Mesodermal cell (in vitro differentiated cells): Measurements from ENCODE around the gene MSI2.

Experiments
- H3K27ac ChIP-seq: 2 replicates; pipeline ENCODE4 v1.7.0; 2013; ENCODE audit warnings: mild to moderate bottlenecking, low read depth, low read length, moderate library complexity; ENCODE audit not compliant: severe bottlenecking
- H3K36me3 ChIP-seq: 2 replicates; pipeline ENCODE4 v1.7.1; 2013; ENCODE audit warnings: mild to moderate bottlenecking, low read length, moderate library complexity; ENCODE audit not compliant: control insufficient read depth, insufficient read depth
- H3K4me1 ChIP-seq: one replicate; pipeline ENCODE4 v1.7.1; 2013; ENCODE audit warnings: mild to moderate bottlenecking, low read length; ENCODE audit not compliant: insufficient read depth, control insufficient read depth, poor library complexity, severe bottlenecking
- H3K4me3 ChIP-seq: 2 replicates; pipeline ENCODE4 v1.7.0; 2013; ENCODE audit warnings: low read length, control low read depth, mild to moderate bottlenecking; ENCODE audit not compliant: insufficient read depth, poor library complexity, severe bottlenecking; ENCODE audit errors: extremely low read depth
- H3K9me3 ChIP-seq: 2 replicates; pipeline ENCODE4 v1.7.1; 2013; ENCODE audit warnings: mild to moderate bottlenecking, low read length, moderate library complexity; ENCODE audit not compliant: control insufficient read depth
- WGBS, 2 experiments: methylation state at CpG; one replicate each; pipeline ENCODE4 v1.1.5; 2013; ENCODE audit warnings: missing lambda C conversion rate in 2 of 2; ENCODE audit not compliant: insufficient coverage in 2 of 2; 5-methylcytosine and 5-hydroxymethylcytosine counted together

Gene MSI2

GRCh38 chr17:57404795-57405490 is 148.6 kb downstream of the MSI2 start:
- Histone ChIP-seq H3K27ac (no peak overlapping the region), H3K36me3 (peaks cover 40% of the 10 kb centered on the region), H3K4me3 (no peak overlapping the region), H3K9me3 (no peaks in the 10 kb centered on the region), H3K4me1 (peaks cover 46% of the 10 kb centered on the region)
- 90 to 93% methylated on average over 3 to 4 of the region's 6 CpGs for WGBS, 2 experiments

DNA sequence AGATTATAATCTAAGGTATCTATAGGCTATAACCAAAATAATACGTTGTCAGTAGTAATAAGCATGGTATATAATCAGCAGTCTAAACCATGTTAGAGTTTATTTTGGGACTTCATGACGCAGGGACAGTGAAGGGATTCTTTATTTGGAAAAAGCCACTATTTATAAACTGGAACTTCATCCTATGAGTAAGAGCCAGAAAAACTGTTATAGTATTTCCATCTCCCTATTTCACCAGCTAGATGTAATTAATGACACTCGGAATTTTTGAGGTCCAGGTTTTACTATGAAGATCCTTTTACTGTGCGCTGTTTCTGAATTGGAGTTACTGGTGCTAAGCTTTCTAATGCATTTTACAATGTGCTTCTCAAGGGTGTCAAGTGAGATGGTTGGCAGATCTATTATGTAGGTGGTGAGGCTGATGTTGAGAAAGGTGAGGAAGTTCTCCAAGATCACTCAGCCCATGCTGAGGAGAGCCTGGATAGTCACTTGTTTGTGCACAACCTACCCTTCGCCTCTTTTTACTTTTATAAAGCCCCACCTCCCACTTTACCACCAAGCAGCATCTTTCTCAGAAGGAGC is 149.3 kb downstream of the MSI2 start:
- Histone ChIP-seq H3K27ac (peak overlapping the region; percentile 91), H3K36me3 (peaks cover 40% of the 10 kb centered on the region), H3K4me3 (no peak overlapping the region), H3K9me3 (no peaks in the 10 kb centered on the region), H3K4me1 (peaks cover 39% of the 10 kb centered on the region)
- WGBS, 2 experiments: 100% methylated on average over 2 to 3 of the region's 5 CpGs

GRCh38 chr17:57406131-57406980 is 150.0 kb downstream of the MSI2 start:
- no peak overlapping the region for H3K4me3 ChIP-seq
- peaks cover 40% of the 10 kb centered on the region for H3K36me3 ChIP-seq
- H3K9me3 ChIP-seq: no peaks in the 10 kb centered on the region
- peak overlapping the region; percentile 91 for H3K27ac ChIP-seq
- WGBS, 2 experiments: 69 to 75% methylated on average over 18 to 19 of the region's 25 CpGs
- H3K4me1 ChIP-seq: peaks cover 33% of the 10 kb centered on the region

- Histone ChIP-seq H3K4me1 (peaks cover 28% of the 10 kb centered on the region), H3K27ac (peak overlapping the region; percentile 91), H3K36me3 (peaks cover 36% of the 10 kb centered on the region), H3K9me3 (no peaks in the 10 kb centered on the region), H3K4me3 (no peak overlapping the region)
- 86 to 93% methylated on average over 11 to 12 of the region's 12 CpGs for WGBS, 2 experiments
These were observed 150.6 kb downstream of the MSI2 start for GRCh38 chr17:57406981-57407286.

- Histone ChIP-seq H3K4me1 (peaks cover 27% of the 10 kb centered on the region), H3K9me3 (no peaks in the 10 kb centered on the region), H3K36me3 (peaks cover 32% of the 10 kb centered on the region), H3K27ac (peak overlapping the region; percentile 91), H3K4me3 (no peak overlapping the region)
- WGBS, 2 experiments: 56 to 65% methylated on average over 6 to 7 of the region's 9 CpGs
These were observed 151.2 kb downstream of the MSI2 start for GRCh38 chr17:57407287-57408070.

DNA sequence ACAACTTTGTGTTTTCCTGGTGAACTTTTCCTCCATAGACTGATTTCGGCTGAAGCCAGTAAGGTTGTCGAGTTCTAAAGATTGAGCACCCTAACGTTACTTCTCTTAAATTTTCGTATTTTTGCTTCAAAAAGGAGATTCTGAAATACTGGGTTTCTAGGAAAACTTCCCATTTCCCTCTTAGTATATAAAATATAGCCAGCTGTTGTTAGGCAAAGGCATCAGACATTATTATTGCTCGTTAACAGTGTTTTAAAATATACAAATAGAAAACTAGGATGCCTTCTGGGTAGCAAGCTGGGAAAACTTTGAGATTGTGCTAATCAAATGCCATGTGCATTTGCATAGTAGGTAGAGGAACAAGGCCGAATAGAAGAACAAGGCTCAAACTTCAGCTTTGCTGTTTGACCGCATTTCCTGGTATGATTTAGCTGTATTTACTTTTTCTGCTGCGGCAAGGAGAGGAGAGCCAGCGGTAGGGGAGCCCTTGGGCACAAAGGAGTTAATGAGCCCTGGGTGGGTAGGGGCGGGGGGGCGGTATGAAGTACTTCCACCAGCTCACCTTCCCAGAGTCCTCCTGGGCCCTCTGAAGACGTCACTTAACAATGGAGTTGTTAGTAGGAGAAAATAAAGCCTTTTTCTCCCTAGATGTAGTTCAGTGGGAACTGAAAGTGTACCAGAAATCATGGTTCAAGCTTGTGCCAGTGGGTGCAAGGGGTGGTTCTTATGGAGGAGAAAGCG is 151.9 kb downstream of the MSI2 start:
- WGBS, 2 experiments: 64 to 66% methylated on average over 6 to 7 of the region's 13 CpGs
- peak overlapping the region; percentile 91 for H3K27ac ChIP-seq
- H3K4me1 ChIP-seq: peaks cover 27% of the 10 kb centered on the region
- no peaks in the 10 kb centered on the region for H3K9me3 ChIP-seq
- H3K36me3 ChIP-seq: peaks cover 26% of the 10 kb centered on the region
- no peak overlapping the region for H3K4me3 ChIP-seq

DNA sequence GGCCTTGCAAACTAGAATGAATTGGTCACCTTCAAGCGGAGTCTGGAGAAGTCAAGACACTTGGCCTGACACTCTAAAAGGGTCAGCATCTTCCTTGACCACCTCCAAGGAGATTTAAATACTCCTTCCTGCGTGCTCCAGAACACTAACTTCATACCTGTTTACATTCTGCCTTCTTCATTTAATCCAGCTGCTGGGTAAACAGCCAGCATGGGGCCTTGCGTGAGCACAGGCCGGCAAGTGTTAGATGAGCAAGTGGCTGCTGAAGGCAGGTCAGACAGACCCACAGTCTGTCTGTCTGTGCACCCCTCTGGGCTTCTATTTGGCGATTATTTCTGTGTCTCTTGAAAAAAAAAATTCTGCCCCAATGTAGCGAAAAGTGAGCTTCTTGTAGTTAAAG is 153.8 kb downstream of the MSI2 start:
- Histone ChIP-seq H3K27ac (no peak overlapping the region), H3K36me3 (peaks cover 10% of the 10 kb centered on the region), H3K4me1 (peaks cover 35% of the 10 kb centered on the region), H3K4me3 (no peak overlapping the region), H3K9me3 (no peaks in the 10 kb centered on the region)
- WGBS, 2 experiments: 77 to 79% methylated on average over 4 to 5 of the region's 6 CpGs

GRCh38 chr17:57412520-57413096 is 156.3 kb downstream of the MSI2 start:
- Histone ChIP-seq H3K4me3 (no peak overlapping the region), H3K9me3 (no peaks in the 10 kb centered on the region), H3K4me1 (peaks cover 15% of the 10 kb centered on the region), H3K27ac (no peak overlapping the region), H3K36me3 (peaks cover 26% of the 10 kb centered on the region)
- 63% methylated on average over 1 of the region's 2 CpGs; no CpG with 5 or more reads in 1 of the 2 experiments for WGBS, 2 experiments

DNA sequence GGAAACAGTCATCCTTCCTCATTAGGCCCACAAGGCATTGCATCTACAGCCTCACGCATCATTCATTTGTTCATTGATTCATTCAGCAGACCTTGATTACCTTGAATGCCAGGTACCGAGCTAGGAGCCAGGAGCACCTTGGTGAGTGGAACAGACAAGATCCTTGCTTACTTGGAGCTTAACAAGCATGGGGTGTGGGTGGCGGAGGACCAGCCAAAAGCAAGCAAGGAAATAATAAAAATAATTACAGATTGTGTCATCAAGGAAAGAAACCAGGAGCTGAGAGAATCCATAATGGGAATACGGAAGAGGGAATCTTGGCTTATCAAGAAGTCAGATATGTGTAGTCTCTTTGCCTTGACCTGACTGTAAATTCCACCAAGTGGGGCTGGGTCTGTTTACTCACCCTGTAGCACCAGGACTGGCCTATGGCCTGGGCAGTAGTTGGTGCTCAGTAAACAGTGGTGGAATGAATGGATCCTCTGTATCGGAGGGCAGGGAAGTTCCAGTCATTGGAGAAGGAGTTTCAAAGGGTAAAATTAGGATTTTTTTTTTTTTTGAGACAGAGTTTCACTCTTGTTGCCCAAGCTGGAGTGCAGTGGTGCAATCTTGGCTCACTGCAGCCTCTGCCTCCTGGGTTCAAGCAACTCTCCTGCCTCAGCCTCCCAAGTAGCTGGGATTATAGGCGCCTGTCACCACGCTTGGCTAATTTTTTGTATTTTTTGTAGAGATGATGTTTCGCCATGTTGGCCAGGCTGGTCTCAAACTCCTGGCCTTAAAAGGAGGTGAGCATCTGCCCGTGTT is 157.7 kb downstream of the MSI2 start:
- Histone ChIP-seq H3K4me3 (no peak overlapping the region), H3K36me3 (peaks cover 26% of the 10 kb centered on the region), H3K9me3 (no peaks in the 10 kb centered on the region), H3K27ac (no peak overlapping the region), H3K4me1 (peaks cover 8% of the 10 kb centered on the region)
- WGBS, 2 experiments: 93 to 96% methylated on average over 5 to 7 of the region's 9 CpGs
